ENCODE measurements around the gene PSMB2.

The PSMB2 gene

GRCh38 chr1:35637401-35637809, 3.9 kb downstream of the PSMB2 start:
- peak overlapping the region; percentile 28 for H3K4me3 ChIP-seq (ENCODE audit: severe bottlenecking)
- ATAC-seq (ENCODE audit: low read depth) = no peak
- peak overlapping the region; percentile 69 for H3K27ac ChIP-seq (ENCODE audit: poor library complexity, severe bottlenecking)
- TF ChIP-seq, protein P1, sequence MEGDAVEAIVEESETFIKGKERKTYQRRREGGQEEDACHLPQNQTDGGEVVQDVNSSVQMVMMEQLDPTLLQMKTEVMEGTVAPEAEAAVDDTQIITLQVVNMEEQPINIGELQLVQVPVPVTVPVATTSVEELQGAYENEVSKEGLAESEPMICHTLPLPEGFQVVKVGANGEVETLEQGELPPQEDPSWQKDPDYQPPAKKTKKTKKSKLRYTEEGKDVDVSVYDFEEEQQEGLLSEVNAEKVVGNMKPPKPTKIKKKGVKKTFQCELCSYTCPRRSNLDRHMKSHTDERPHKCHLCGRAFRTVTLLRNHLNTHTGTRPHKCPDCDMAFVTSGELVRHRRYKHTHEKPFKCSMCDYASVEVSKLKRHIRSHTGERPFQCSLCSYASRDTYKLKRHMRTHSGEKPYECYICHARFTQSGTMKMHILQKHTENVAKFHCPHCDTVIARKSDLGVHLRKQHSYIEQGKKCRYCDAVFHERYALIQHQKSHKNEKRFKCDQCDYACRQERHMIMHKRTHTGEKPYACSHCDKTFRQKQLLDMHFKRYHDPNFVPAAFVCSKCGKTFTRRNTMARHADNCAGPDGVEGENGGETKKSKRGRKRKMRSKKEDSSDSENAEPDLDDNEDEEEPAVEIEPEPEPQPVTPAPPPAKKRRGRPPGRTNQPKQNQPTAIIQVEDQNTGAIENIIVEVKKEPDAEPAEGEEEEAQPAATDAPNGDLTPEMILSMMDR (IDR thresholded peaks at IDR 0.05; ENCODE audit: poor library complexity, severe bottlenecking) = no peak
- DNase-seq (ENCODE audit: low spot score) = no peak
- no peaks in the 10 kb centered on the region for H3K9me3 ChIP-seq (ENCODE audit: severe bottlenecking)
- peaks cover 24% of the 10 kb centered on the region for H3K4me1 ChIP-seq (ENCODE audit: insufficient read depth, poor library complexity, severe bottlenecking)
- no peaks in the 10 kb centered on the region for H3K27me3 ChIP-seq (ENCODE audit: insufficient read depth, poor library complexity, severe bottlenecking)
- H3K36me3 ChIP-seq (ENCODE audit: low read depth) = peaks cover 44% of the 10 kb centered on the region

DNA sequence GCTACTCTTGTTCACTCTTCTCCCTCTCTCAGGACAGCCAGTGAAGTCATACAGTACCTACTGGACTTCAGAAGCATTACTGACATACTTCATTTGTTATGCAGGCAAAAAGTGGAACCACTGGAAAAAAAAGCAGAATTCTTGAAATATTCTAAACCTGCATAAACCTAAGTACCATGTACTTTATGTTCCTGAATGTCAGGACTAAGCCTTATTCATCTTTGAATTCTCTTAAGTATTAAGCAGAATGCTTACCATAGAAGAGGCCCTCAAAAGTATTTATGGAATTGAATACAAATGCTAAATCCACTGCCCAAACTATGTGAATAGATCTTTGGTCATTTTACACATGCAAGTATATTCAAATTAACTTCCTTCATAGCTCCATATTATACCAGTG, 7.8 kb downstream of the PSMB2 start:
- no peak for ATAC-seq (ENCODE audit: low read depth)
- H3K4me1 ChIP-seq (ENCODE audit: insufficient read depth, poor library complexity, severe bottlenecking) = peaks cover 15% of the 10 kb centered on the region
- H3K4me3 ChIP-seq (ENCODE audit: severe bottlenecking) = no peak overlapping the region
- TF ChIP-seq, protein P1 (IDR thresholded peaks at IDR 0.05; ENCODE audit: poor library complexity, severe bottlenecking) = no peak
- H3K9me3 ChIP-seq (ENCODE audit: severe bottlenecking) = no peaks in the 10 kb centered on the region
- H3K27me3 ChIP-seq (ENCODE audit: insufficient read depth, poor library complexity, severe bottlenecking) = no peaks in the 10 kb centered on the region
- no peak overlapping the region for H3K27ac ChIP-seq (ENCODE audit: poor library complexity, severe bottlenecking)
- peaks cover 79% of the 10 kb centered on the region for H3K36me3 ChIP-seq (ENCODE audit: low read depth)
- no peak for DNase-seq (ENCODE audit: low spot score)

GRCh38 chr1:35631396-35631795, 9.9 kb downstream of the PSMB2 start:
- DNase-seq (ENCODE audit: low spot score) = no peak
- TF ChIP-seq, protein P1 (IDR thresholded peaks at IDR 0.05; ENCODE audit: poor library complexity, severe bottlenecking) = no peak
- no peaks in the 10 kb centered on the region for H3K27me3 ChIP-seq (ENCODE audit: insufficient read depth, poor library complexity, severe bottlenecking)
- H3K4me3 ChIP-seq (ENCODE audit: severe bottlenecking) = no peak overlapping the region
- peaks cover 90% of the 10 kb centered on the region for H3K36me3 ChIP-seq (ENCODE audit: low read depth)
- H3K9me3 ChIP-seq (ENCODE audit: severe bottlenecking) = no peaks in the 10 kb centered on the region
- peaks cover 2% of the 10 kb centered on the region for H3K4me1 ChIP-seq (ENCODE audit: insufficient read depth, poor library complexity, severe bottlenecking)
- no peak overlapping the region for H3K27ac ChIP-seq (ENCODE audit: poor library complexity, severe bottlenecking)
- ATAC-seq (ENCODE audit: low read depth) = no peak

DNA sequence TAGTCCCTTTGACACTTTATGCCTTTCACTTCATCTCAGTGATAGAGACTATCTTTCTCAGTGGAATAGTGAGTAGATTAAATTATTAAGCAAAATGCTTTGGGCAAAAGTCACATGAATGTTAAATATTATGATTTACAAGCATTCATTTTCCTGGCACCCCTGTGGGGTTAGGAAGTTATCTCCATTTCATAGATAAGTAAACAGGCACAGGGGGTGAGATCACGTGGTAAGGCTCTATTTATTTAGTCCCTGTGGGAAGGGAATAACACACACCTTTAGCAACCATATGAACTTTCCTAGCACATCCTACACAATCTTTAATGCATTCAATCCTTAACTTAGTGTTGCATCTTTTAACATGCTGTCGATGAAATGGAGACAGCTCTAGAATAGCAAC, 12.3 kb downstream of the PSMB2 start:
- no peaks in the 10 kb centered on the region for H3K9me3 ChIP-seq (ENCODE audit: severe bottlenecking)
- H3K27me3 ChIP-seq (ENCODE audit: insufficient read depth, poor library complexity, severe bottlenecking) = no peaks in the 10 kb centered on the region
- no peak overlapping the region for H3K27ac ChIP-seq (ENCODE audit: poor library complexity, severe bottlenecking)
- peaks cover 70% of the 10 kb centered on the region for H3K36me3 ChIP-seq (ENCODE audit: low read depth)
- no peaks in the 10 kb centered on the region for H3K4me1 ChIP-seq (ENCODE audit: insufficient read depth, poor library complexity, severe bottlenecking)
- DNase-seq (ENCODE audit: low spot score) (no peak), ATAC-seq (ENCODE audit: low read depth) (no peak)
- TF ChIP-seq, protein P1 (IDR thresholded peaks at IDR 0.05; ENCODE audit: poor library complexity, severe bottlenecking) = no peak
- H3K4me3 ChIP-seq (ENCODE audit: severe bottlenecking) = no peak overlapping the region

DNA sequence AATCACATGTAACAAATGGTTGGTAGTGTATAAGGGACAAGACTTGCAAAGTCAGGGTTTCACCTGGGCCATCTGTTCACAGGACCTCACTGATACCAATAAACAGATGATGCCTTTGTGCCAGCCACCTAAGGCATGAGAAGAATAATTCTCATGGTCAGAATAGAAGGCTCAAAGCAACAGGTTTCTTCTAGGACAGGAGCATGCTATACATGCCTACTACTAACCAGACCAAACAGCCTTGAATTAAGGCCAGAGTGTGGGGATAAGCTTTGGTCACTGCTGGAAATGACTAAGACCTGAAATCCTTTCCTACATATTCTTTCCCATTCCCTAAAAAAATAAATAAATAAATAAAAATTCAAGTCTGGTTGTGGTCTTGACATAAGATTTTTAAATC, 17.5 kb downstream of the PSMB2 start:
- no peak for DNase-seq (ENCODE audit: low spot score)
- Histone ChIP-seq H3K9me3 (ENCODE audit: severe bottlenecking) (no peaks in the 10 kb centered on the region), H3K4me1 (ENCODE audit: insufficient read depth, poor library complexity, severe bottlenecking) (no peaks in the 10 kb centered on the region), H3K27me3 (ENCODE audit: insufficient read depth, poor library complexity, severe bottlenecking) (no peaks in the 10 kb centered on the region), H3K4me3 (ENCODE audit: severe bottlenecking) (no peak overlapping the region), H3K36me3 (ENCODE audit: low read depth) (peaks cover 65% of the 10 kb centered on the region), H3K27ac (ENCODE audit: poor library complexity, severe bottlenecking) (no peak overlapping the region)
- ATAC-seq (ENCODE audit: low read depth) = no peak
- TF ChIP-seq, protein P1 (IDR thresholded peaks at IDR 0.05; ENCODE audit: poor library complexity, severe bottlenecking) = no peak
